Superior temporal gyrus (tissue), 1 donor: Measurements from ENCODE around the gene KLC3.
A peak's percentile ranks its signal among the peaks of the same experiment; 100 is the strongest.

Experiments
- DNase-seq: peaks from one replicate; pipeline ENCODE4 v3.0.0-alpha.2; 2016; ENCODE audit errors: extremely low spot score

The KLC3 gene

GRCh38 chr19:45370410-45371204 lies 30.1 kb downstream of the KLC3 start, which contains the start of gene ERCC2:
TSS of gene ERCC2 (minus strand) at chr19:45370573. CDS start at chr19:45370540, 33 bp downstream.
- peak; percentile 99 for DNase-seq

- no peak for DNase-seq
Observed at GRCh38 chr19:45376045-45376724, 35.6 kb downstream of the KLC3 start.

GRCh38 chr19:45380107-45380506 lies 39.6 kb downstream of the KLC3 start:
- DNase-seq: no peak

DNA sequence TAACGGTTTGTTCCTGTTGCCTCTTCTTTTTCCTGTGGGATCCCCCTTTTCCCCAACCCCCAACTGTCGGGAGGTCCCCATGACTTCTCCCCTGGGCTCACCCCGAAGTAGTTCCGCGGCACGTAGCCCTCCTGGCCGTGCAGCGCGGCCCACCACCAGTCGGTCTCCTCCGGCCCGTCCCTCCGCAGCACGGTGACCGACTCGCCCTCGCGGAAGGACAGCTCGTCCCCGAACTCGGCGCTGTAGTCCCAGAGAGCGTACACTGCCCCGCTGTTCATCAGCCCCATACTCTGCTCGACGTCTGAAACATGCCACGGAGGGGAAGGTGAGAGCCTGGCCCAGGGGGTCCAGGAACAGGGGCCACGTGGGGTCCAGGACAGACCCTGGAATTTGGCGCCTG lies 41.9 kb downstream of the KLC3 start:
- DNase-seq: no peak

GRCh38 chr19:45385392-45386221 lies 45.1 kb downstream of the KLC3 start:
- no peak for DNase-seq

DNA sequence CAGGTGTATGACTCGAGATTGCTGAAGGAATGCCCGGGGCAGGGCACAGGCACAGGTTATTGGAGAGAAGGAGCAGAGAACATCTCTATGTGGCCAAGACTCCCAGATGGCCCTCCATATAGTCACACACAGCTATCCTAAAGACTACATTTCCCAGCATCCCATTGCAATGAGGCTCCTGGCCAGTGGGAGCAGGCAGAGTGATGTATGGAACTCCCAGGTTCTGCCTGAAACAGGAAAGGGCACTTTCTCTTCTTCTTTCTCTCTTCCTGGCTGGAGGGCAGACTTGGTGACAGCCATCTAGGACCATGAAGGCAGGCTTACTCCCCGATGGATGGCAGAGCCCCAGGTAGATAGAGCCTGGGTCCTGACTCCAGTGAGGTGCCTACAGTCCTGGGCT lies 50.8 kb downstream of the KLC3 start:
- no peak for DNase-seq

DNA sequence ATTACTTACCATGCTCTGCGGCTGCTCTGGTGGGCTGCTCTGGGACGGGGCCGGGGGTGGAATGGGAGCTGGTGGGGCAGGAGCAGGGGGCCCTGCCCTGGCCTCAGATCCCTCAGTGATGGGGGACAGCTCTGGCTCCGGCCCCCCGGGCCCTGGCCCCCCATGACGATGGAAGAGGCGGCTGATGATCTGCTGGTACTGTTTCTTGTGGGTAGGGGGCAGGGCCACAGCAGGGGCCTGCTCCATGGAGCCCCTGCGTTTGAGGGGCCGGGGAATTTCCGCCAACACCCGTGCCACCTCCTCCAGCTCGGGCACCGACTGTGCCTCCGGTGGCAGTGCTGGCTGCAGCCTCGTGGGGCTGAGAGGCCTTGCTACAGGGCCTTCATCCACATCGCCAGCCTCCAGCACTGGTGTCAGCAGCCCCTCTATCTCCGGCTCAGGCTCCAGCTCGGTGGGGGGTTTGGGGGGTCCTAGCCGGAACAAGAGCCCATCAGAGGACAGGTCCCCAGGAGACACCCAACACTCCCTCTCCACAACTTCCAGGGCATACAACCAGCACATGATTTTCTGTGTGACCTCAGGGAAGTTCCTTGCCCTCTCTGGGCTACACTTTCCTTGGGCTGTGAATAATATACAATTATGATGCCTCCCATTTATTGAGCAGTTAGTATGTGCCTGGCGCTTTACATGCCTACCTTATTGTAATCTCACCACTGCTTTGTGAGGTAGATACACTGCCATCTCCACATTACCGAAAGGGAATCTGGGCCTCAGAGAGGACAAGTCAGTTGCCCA lies 51.5 kb downstream of the KLC3 start:
- DNase-seq: no peak

DNA sequence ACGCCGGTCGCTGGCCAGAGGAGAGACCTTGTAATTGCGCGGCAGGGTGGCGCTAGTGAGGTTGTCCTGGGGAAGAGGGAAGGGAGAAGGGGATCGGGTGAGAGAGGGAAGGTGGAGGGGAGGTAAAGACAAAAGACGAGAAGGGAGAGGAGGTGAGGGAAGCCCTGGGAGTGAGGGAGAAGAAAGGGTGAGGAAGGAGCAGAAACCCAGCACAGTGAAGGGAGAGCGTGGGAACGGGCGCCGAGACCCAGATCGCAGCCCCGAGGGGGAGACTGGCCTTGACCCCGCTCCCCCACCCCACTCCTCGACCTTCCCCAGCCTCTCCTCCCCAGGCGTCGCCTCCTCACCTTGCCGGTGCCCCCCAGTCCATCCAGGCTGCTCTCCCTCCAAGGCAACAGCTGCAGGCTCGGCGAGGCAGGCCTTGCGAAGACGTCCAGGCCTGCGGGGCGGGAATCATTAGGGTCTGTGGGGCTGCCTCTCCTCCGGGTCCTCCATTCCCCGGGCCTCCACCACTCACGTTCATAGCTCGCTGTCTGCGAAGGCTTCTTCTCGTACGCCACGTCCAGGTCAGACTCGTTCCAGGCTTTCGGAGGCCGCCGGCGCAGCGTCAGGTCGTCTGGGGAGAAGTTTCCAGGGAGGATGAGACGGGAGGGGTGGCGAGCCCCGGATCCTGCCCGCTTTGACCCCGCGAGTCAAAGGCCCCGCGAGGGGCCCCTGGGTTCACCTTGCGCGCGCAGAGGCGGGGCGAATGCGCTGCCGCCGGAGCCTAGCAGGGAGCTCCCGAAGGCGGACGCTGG lies 55.5 kb downstream of the KLC3 start:
- no peak for DNase-seq

DNA sequence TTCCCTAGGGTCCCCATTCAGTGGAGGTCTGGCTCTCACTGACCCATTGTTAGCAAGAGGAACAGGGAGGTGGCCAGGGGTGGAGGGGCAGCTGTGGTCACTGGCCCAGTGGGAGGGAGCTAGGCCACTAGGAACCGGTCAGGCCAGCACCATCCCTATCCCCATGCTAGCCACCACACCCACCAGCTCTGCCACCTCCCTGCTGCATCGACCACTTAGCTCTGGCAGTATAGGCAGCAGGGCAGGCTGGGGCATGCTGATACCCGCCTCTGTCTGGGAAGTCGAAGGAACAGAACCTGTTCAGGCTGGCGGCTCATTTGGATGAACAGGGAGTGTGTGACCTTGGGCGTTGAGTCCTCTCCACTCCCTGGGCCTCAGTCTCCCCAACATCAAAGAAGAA lies 59.6 kb downstream of the KLC3 start:
- DNase-seq: no peak
